ENCODE measurements around the gene CHD6.

Gene CHD6

GRCh38 chr20:41424011-41424410 is 194.2 kb downstream of the CHD6 start:
- Histone ChIP-seq H3K27ac (ENCODE audit: low read depth, low read length, poor library complexity, severe bottlenecking) (no peak overlapping the region), H3K9me3 (ENCODE audit: low read length) (no peaks in the 10 kb centered on the region), H3K79me2 (ENCODE audit: insufficient read depth, low read length) (no peaks in the 10 kb centered on the region), H3K4me3 (ENCODE audit: low read depth, low read length, poor library complexity, severe bottlenecking) (no peak overlapping the region), H3F3A (ENCODE audit: insufficient read depth, low read length) (no peaks in the 10 kb centered on the region), H3K27me3 (ENCODE audit: insufficient read depth, low read length) (no peaks in the 10 kb centered on the region), H3K4me1 (ENCODE audit: insufficient read depth, low read length, severe bottlenecking) (no peaks in the 10 kb centered on the region), H3K9me2 (ENCODE audit: low read depth, low read length) (no peaks in the 10 kb centered on the region), H4K20me1 (ENCODE audit: insufficient read depth, low read length) (no peaks in the 10 kb centered on the region), H3K4me2 (ENCODE audit: low read length) (no peak overlapping the region), H2AFZ (ENCODE audit: low read length) (no peak overlapping the region), H3K36me3 (ENCODE audit: insufficient read depth, low read length) (peaks cover 61% of the 10 kb centered on the region), H3K9ac (ENCODE audit: low read length) (no peak overlapping the region)
- TF ChIP-seq EZH2 (IDR thresholded peaks at IDR 0.05; ENCODE audit: borderline replicate concordance, low read length) (no peak), CTCF (IDR thresholded peaks at IDR 0.05; ENCODE audit: low read length) (no peak)

GRCh38 chr20:41422953-41423352 is 195.2 kb downstream of the CHD6 start:
- no peak overlapping the region for H3K4me2 ChIP-seq (ENCODE audit: low read length)
- H3K4me1 ChIP-seq (ENCODE audit: insufficient read depth, low read length, severe bottlenecking): no peaks in the 10 kb centered on the region
- no peaks in the 10 kb centered on the region for H3K27me3 ChIP-seq (ENCODE audit: insufficient read depth, low read length)
- no peak overlapping the region for H3K9ac ChIP-seq (ENCODE audit: low read length)
- no peaks in the 10 kb centered on the region for H3K9me3 ChIP-seq (ENCODE audit: low read length)
- H3K36me3 ChIP-seq (ENCODE audit: insufficient read depth, low read length): peaks cover 54% of the 10 kb centered on the region
- no peak overlapping the region for H2AFZ ChIP-seq (ENCODE audit: low read length)
- H3K9me2 ChIP-seq (ENCODE audit: low read depth, low read length): no peaks in the 10 kb centered on the region
- no peak overlapping the region for H3K27ac ChIP-seq (ENCODE audit: low read depth, low read length, poor library complexity, severe bottlenecking)
- H3K79me2 ChIP-seq (ENCODE audit: insufficient read depth, low read length): no peaks in the 10 kb centered on the region
- no peak for TF ChIP-seq EZH2 (IDR thresholded peaks at IDR 0.05; ENCODE audit: borderline replicate concordance, low read length)
- TF ChIP-seq CTCF (IDR thresholded peaks at IDR 0.05; ENCODE audit: low read length): no peak
- H3K4me3 ChIP-seq (ENCODE audit: low read depth, low read length, poor library complexity, severe bottlenecking): no peak overlapping the region
- H3F3A ChIP-seq (ENCODE audit: insufficient read depth, low read length): no peaks in the 10 kb centered on the region
- H4K20me1 ChIP-seq (ENCODE audit: insufficient read depth, low read length): no peaks in the 10 kb centered on the region

- Histone ChIP-seq H3K4me2 (ENCODE audit: low read length) (no peak overlapping the region), H3K27ac (ENCODE audit: low read depth, low read length, poor library complexity, severe bottlenecking) (no peak overlapping the region), H3K4me3 (ENCODE audit: low read depth, low read length, poor library complexity, severe bottlenecking) (no peak overlapping the region), H3K9me2 (ENCODE audit: low read depth, low read length) (no peaks in the 10 kb centered on the region), H3F3A (ENCODE audit: insufficient read depth, low read length) (no peaks in the 10 kb centered on the region), H3K27me3 (ENCODE audit: insufficient read depth, low read length) (no peaks in the 10 kb centered on the region), H3K9me3 (ENCODE audit: low read length) (no peaks in the 10 kb centered on the region), H3K79me2 (ENCODE audit: insufficient read depth, low read length) (no peaks in the 10 kb centered on the region), H3K36me3 (ENCODE audit: insufficient read depth, low read length) (peaks cover 64% of the 10 kb centered on the region), H3K4me1 (ENCODE audit: insufficient read depth, low read length, severe bottlenecking) (no peaks in the 10 kb centered on the region), H3K9ac (ENCODE audit: low read length) (no peak overlapping the region), H4K20me1 (ENCODE audit: insufficient read depth, low read length) (no peaks in the 10 kb centered on the region), H2AFZ (ENCODE audit: low read length) (no peak overlapping the region)
- TF ChIP-seq CTCF (IDR thresholded peaks at IDR 0.05; ENCODE audit: low read length) (no peak), EZH2 (IDR thresholded peaks at IDR 0.05; ENCODE audit: borderline replicate concordance, low read length) (no peak)
Observed at GRCh38 chr20:41418739-41419293, 199.4 kb downstream of the CHD6 start.

Measured in OCI-LY1 (cell line).